Activated T-cell treated with anti-CD3 and anti-CD28 coated beads for 48 hours (primary cell): Measurements from ENCODE around the gene SUGP1.
"Not testable (repeated sequence)": the region's sequence is repeated elsewhere in the genome, so short reads cannot be mapped to it uniquely, and the experiment has no call there.

Experiments
- DNase-seq: peaks from one replicate; pipeline ENCODE4 v3.0.0-alpha.2; 2020; ENCODE audit warnings: low read depth

SUGP1 gene

GRCh38 chr19:19262190-19263057 is 57.9 kb downstream of the SUGP1 start:
- DNase-seq: no peak

- DNase-seq: no peak
These were observed 58.7 kb downstream of the SUGP1 start for GRCh38 chr19:19261350-19262189.

- no peak for DNase-seq
These were observed 59.7 kb downstream of the SUGP1 start for GRCh38 chr19:19260417-19261214.

GRCh38 chr19:19259741-19260140 is 60.6 kb downstream of the SUGP1 start:
- DNase-seq: no peak

- no peak for DNase-seq
These were observed 61.5 kb downstream of the SUGP1 start for GRCh38 chr19:19258589-19259338.

GRCh38 chr19:19257836-19258588 is 62.3 kb downstream of the SUGP1 start:
- no peak for DNase-seq

GRCh38 chr19:19257137-19257536 is 63.2 kb downstream of the SUGP1 start:
- no peak for DNase-seq

GRCh38 chr19:19256072-19256969 is 64.0 kb downstream of the SUGP1 start:
- DNase-seq: no peak

- not testable (repeated sequence) for DNase-seq
These were observed 66.9 kb downstream of the SUGP1 start for GRCh38 chr19:19253409-19253808.

GRCh38 chr19:19250196-19250801 is 70.0 kb downstream of the SUGP1 start:
- no peak for DNase-seq

GRCh38 chr19:19240476-19240875 is 79.8 kb downstream of the SUGP1 start:
- no peak for DNase-seq

- DNase-seq: no peak
These were observed 80.6 kb downstream of the SUGP1 start for GRCh38 chr19:19239675-19240074.

GRCh38 chr19:19238126-19238894 is 82.0 kb downstream of the SUGP1 start:
- DNase-seq: no peak

- DNase-seq: no peak
These were observed 84.1 kb downstream of the SUGP1 start for GRCh38 chr19:19236173-19236572.

- DNase-seq: no peak
These were observed 86.0 kb downstream of the SUGP1 start for GRCh38 chr19:19234220-19234816.

GRCh38 chr19:19232261-19232721 is 88.0 kb downstream of the SUGP1 start:
- DNase-seq: no peak

GRCh38 chr19:19230999-19231398 is 89.3 kb downstream of the SUGP1 start:
- no peak for DNase-seq

- DNase-seq: no peak
These were observed 90.6 kb downstream of the SUGP1 start for GRCh38 chr19:19229701-19230100.
